Type B pancreatic cell (in vitro differentiated cells): ENCODE measurements around the gene DDI2. TPM values are rescaled to one million over a fixed set of nuclear protein-coding genes. Genes with fewer than 3 reads are reported as not detected.

ENCODE experiments used
- DNase-seq: peaks from one replicate; pipeline ENCODE4 v3.0.0; 2021; ENCODE audit warnings: mixed read lengths; ENCODE audit not compliant: unreplicated experiment; ENCODE audit errors: extremely low spot score
- H3K27ac Mint-ChIP-seq: 2 replicates; pipeline ENCODE4 v1.8.0; 2021; ENCODE audit warnings: mild to moderate bottlenecking, mixed read lengths
- H3K27me3 Mint-ChIP-seq: 2 replicates; pipeline ENCODE4 v1.8.0; 2021; ENCODE audit warnings: mixed read lengths
- H3K36me3 Mint-ChIP-seq: 2 replicates; pipeline ENCODE4 v1.8.0; 2021; ENCODE audit warnings: mixed read lengths
- H3K4me1 Mint-ChIP-seq: one replicate; pipeline ENCODE4 v1.8.0; 2021; ENCODE audit warnings: mixed read lengths; ENCODE audit not compliant: unreplicated experiment
- H3K4me3 Mint-ChIP-seq: 2 replicates; pipeline ENCODE4 v1.8.0; 2021; ENCODE audit warnings: mild to moderate bottlenecking, mixed read lengths
- H3K9me3 Mint-ChIP-seq: 2 replicates; pipeline ENCODE4 v1.8.0; 2021; ENCODE audit warnings: mixed read lengths
- total RNA-seq: library from RNA; stranded (reverse); gene quantifications from 2 replicates; pipeline ENCODE4 v1.2.1, GENCODE V29; 2021; ENCODE audit warnings: low replicate concordance
- TF ChIP-seq, protein P1 (sequence below): fragments of 200-600 bp; sonication (generic); conservative IDR thresholded peaks from 2 replicates; pipeline ENCODE4 v1.5.0; 2021; ENCODE audit warnings: antibody characterized with exemption, mild to moderate bottlenecking

DDI2 gene
- total RNA-seq, 1 donor from 2014 or later = 38.7 TPM

DNA sequence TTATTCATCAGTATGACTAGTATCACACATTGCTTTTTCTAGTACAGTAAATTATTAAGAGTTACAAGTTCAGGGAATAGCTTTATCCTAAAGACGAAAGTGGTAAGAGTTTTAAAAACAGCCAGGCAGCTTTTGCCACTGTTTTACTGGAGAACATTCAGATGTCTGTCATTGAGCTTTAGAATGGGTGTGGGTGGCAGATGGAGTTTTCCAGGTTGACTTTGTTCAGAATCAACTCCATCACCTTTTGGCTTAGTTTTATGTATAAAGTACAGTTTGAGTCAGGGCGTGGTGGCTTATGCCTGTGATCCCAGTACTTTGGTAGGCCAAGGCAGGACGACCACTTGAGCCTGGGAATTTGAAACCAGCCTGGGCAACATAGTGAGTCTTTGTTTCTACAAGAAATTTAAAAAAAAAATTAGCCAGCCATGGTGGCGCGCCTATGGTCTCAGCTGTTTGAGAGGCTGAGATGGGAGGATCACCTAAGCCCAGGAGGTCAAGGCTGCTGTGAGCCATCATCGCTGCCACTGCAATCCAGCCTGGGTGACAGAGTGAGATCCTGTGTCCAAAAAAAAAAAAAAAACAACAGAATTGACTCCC lies 36.9 kb downstream of the DDI2 start:
- Mint-ChIP-seq H3K27me3 (no peaks in the 10 kb centered on the region), H3K9me3 (no peaks in the 10 kb centered on the region), H3K4me1 (no peaks in the 10 kb centered on the region), H3K27ac (no peak overlapping the region), H3K36me3 (peaks cover 23% of the 10 kb centered on the region), H3K4me3 (no peak overlapping the region)
- TF ChIP-seq, protein P1, sequence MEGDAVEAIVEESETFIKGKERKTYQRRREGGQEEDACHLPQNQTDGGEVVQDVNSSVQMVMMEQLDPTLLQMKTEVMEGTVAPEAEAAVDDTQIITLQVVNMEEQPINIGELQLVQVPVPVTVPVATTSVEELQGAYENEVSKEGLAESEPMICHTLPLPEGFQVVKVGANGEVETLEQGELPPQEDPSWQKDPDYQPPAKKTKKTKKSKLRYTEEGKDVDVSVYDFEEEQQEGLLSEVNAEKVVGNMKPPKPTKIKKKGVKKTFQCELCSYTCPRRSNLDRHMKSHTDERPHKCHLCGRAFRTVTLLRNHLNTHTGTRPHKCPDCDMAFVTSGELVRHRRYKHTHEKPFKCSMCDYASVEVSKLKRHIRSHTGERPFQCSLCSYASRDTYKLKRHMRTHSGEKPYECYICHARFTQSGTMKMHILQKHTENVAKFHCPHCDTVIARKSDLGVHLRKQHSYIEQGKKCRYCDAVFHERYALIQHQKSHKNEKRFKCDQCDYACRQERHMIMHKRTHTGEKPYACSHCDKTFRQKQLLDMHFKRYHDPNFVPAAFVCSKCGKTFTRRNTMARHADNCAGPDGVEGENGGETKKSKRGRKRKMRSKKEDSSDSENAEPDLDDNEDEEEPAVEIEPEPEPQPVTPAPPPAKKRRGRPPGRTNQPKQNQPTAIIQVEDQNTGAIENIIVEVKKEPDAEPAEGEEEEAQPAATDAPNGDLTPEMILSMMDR = no peak
- no peak for DNase-seq

DNA sequence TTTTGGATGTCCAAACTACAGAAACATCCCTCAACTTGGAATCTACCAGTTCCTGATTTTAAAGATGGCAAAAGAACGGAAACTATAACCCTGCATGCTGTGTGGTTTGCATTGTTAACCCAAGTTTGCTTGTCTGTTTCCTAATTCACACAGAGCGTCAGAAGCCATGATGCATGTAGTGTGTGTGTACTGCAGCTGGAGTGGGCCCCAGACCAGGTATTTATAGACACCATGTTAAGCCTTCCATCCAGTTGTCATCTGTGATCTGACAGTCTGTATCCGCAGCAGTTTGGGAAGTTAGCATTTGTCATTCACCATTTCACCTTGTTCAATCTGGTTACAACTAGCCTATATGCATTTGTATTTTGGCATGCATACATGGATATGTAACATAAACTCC lies 39.2 kb downstream of the DDI2 start:
- Mint-ChIP-seq H3K27me3 (no peaks in the 10 kb centered on the region), H3K9me3 (no peaks in the 10 kb centered on the region), H3K27ac (no peak overlapping the region), H3K4me3 (no peak overlapping the region), H3K4me1 (no peaks in the 10 kb centered on the region), H3K36me3 (peaks cover 34% of the 10 kb centered on the region)
- no peak for DNase-seq
- TF ChIP-seq, protein P1 = no peak

DNA sequence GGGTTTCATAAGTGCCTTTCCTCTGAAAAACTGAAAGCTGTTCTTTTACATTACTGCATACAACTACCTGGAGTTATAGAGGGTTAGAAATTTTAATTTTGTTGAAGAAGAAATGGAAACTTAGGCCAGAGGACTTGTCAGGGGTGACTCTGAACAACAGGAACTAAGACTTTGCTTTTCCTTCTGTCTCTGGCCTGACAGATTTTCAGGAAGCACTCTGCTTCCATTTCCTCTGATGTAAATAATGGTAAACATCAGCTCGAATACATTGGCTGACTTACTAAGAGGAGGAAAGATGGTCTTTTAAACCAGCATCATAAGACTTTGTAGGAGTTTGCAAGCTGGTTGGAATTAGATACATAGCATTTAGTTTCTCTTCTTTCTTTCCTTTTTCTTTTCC lies 39.8 kb downstream of the DDI2 start:
- no peak overlapping the region for H3K4me3 Mint-ChIP-seq
- H3K36me3 Mint-ChIP-seq = peaks cover 35% of the 10 kb centered on the region
- H3K4me1 Mint-ChIP-seq = no peaks in the 10 kb centered on the region
- TF ChIP-seq, protein P1 = no peak
- no peak overlapping the region for H3K27ac Mint-ChIP-seq
- no peaks in the 10 kb centered on the region for H3K9me3 Mint-ChIP-seq
- H3K27me3 Mint-ChIP-seq = no peaks in the 10 kb centered on the region
- DNase-seq = no peak

DNA sequence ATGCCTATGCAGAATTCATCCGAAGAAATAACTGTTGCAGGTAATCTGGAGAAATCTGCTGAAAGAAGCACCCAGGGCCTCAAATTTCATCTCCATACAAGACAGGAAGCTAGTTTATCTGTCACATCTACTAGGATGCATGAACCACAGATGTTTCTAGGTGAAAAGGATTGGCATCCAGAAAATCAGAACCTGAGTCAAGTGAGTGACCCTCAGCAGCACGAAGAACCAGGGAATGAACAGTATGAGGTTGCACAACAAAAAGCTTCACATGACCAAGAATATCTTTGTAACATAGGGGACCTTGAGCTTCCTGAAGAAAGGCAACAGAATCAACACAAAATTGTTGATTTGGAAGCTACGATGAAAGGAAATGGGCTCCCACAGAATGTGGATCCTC lies 42.9 kb downstream of the DDI2 start:
- H3K9me3 Mint-ChIP-seq = no peaks in the 10 kb centered on the region
- TF ChIP-seq, protein P1 = no peak
- peaks cover 43% of the 10 kb centered on the region for H3K36me3 Mint-ChIP-seq
- H3K4me1 Mint-ChIP-seq = no peaks in the 10 kb centered on the region
- no peaks in the 10 kb centered on the region for H3K27me3 Mint-ChIP-seq
- no peak overlapping the region for H3K4me3 Mint-ChIP-seq
- H3K27ac Mint-ChIP-seq = no peak overlapping the region
- no peak for DNase-seq

DNA sequence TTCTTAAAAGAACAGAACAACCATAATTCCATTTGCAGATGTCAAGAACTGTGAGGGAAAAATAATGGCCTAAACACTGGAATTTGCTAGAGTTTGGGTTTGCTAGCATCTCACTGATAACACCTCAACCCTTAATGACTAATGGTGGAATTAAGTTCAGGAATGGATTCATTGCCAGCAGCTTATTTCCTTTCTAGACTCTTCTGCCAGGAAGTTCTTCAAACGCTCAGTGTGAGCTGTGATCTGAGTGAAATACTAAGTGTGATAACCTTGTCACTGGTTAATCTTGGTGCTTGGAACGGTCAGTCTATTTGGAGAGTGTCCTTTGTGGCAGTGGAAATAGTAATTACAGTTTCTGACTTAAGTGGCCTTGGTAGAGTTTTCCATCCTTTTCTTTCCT lies 45.2 kb downstream of the DDI2 start:
- Mint-ChIP-seq H3K27me3 (no peaks in the 10 kb centered on the region), H3K4me3 (no peak overlapping the region), H3K27ac (no peak overlapping the region), H3K36me3 (peaks cover 33% of the 10 kb centered on the region), H3K9me3 (no peaks in the 10 kb centered on the region), H3K4me1 (no peaks in the 10 kb centered on the region)
- TF ChIP-seq, protein P1 = no peak
- no peak for DNase-seq

DNA sequence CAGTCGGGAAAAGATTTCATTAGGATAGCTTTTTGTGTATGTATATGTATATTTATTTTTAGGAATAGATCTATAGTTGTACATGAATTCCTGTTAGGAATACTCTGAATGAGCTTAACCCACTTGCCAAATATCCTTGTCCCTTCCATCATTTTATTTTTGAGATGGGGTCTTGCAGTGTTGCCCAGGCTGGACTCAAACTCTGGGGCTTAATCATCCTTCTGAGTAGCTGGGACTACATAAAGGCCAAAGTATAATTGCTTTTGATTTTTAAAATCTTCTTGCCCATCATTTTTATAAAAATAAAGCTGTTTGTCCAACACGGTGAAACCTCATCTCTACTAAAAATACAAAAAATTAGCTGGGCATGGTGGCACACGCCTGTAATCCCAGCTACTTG lies 46.7 kb downstream of the DDI2 start:
- no peak overlapping the region for H3K27ac Mint-ChIP-seq
- H3K4me1 Mint-ChIP-seq = no peaks in the 10 kb centered on the region
- H3K36me3 Mint-ChIP-seq = peaks cover 41% of the 10 kb centered on the region
- no peak for DNase-seq
- TF ChIP-seq, protein P1 = no peak
- no peaks in the 10 kb centered on the region for H3K9me3 Mint-ChIP-seq
- no peak overlapping the region for H3K4me3 Mint-ChIP-seq
- no peaks in the 10 kb centered on the region for H3K27me3 Mint-ChIP-seq
